ENCODE data around the gene ME3.
"Not testable (repeated sequence)": the region's sequence is repeated elsewhere in the genome, so short reads cannot be mapped to it uniquely, and the experiment has no call there.

ME3 gene

GRCh38 chr11:86453290-86454030, 219.0 kb downstream of the ME3 start:
- DNase-seq: no peak

DNA sequence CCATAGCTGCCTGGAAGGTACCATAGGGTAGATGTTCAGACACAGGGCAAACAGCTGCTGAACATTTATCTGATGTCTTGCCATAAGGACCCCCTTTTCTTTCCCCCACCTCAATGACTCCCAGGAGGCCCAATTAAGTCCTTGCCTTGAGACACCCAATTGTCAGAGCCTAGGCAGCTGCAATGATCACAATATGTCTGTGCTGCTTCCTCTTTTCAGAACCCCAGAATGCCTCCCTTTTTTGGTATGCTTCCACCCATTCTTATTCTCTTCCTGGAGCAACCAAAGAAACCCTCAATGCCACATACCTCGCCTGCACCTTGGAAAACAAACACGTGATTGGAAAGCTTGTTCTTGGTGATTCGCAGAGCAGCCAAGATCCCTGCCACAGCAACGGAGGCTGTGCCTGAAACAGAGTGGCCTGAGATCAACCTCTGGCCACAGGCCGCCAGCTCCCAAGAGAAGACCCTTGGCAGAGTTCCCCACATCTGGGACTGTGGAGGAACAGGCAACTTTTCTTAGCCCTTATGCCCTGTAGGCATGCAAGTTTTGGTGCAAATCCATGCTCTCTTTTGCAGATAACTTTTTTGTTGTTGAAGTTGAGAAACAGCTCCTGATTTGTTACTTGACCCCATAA, 222.3 kb downstream of the ME3 start:
- DNase-seq: no peak

GRCh38 chr11:86447763-86448480, 224.5 kb downstream of the ME3 start:
- DNase-seq: no peak

GRCh38 chr11:86446924-86447285, 225.5 kb downstream of the ME3 start:
- DNase-seq: no peak

- no peak for DNase-seq
Observed at GRCh38 chr11:86446163-86446923, 226.1 kb downstream of the ME3 start.

DNA sequence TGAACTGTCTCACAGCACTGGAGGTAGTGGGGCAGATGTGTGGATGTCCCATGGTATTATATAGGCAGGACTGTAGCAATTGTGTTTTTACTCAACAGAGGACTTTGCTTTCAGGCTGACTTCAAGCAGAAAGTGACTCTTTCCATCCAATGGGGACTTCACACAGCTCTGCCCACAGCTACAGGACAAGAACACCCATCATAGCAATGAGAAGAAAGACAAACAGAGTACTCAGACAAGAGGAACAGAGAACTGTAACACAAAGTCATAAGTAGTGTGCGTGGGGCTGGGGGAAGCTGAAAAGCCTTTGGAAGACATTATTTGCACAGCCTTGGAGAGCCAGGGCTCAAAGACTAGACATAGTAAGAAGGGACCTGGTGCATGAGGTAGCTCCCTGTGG, 227.4 kb downstream of the ME3 start:
- DNase-seq: no peak

GRCh38 chr11:86443415-86443814, 229.0 kb downstream of the ME3 start:
- no peak for DNase-seq

DNA sequence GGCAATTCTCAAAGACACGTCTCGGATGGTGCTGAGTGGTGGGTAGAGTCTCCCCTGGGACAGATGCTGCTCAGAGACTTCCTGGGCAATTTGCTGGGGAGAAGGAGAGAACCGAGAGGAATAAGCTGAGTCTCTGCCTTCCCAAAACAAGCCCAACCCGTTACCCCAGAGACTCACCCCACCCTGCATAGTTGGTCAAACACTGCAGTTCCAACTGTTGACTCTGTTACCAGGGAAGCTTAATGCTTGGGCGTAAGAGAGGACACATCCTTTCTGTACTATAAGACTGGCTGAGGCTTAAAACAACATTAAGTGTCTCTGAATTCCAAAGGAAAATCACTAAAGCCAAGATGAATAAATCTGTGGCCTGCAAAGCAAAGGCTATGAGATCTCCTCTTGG, 229.6 kb downstream of the ME3 start:
- DNase-seq: no peak

- no peak for DNase-seq
Observed at GRCh38 chr11:86442420-86442819, 230.0 kb downstream of the ME3 start.

DNA sequence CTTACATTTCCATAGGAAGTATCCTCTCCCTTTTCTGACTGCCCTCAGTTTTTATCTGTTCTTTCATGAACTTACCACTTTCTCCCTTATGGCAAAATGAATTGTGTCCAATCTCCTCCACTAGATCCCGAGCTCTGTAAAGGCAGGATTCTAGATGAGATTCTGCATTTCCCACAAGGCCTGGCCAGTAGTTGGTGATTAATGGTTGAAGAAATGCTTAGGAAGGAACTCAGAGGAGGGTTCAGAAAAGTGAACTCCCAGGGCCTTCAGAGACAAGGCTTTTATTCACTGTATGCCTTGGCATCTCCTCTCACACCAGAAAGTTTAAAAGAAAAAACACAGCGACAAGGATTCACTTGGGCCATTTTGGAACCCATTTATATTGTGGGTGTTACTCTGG, 231.6 kb downstream of the ME3 start:
- DNase-seq: no peak

GRCh38 chr11:86440305-86440716, 232.1 kb downstream of the ME3 start:
- DNase-seq: no peak

GRCh38 chr11:86438685-86439084, 233.7 kb downstream of the ME3 start:
- no peak for DNase-seq

DNA sequence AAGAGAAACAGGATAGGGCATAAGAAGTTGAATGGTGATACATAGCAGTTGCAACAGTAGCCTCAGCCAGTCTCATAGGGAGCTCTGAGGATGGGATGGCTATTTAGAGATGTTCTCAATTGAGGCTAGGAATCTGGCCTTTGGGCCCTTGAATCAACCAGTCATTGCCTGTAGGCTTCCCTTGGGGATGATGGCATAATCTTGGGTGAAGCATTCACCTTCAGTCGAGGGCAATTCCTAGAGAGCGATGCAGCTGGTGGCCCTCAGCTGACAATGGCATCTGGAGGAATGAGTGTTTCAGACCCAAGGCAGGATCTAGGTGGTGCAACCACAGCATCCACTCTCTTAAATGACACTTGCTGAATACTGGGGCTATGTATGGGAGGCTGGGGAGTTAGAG, 236.7 kb downstream of the ME3 start:
- no peak for DNase-seq

- DNase-seq: not testable (repeated sequence)
Observed at GRCh38 chr11:86433361-86434095, 238.9 kb downstream of the ME3 start.

DNA sequence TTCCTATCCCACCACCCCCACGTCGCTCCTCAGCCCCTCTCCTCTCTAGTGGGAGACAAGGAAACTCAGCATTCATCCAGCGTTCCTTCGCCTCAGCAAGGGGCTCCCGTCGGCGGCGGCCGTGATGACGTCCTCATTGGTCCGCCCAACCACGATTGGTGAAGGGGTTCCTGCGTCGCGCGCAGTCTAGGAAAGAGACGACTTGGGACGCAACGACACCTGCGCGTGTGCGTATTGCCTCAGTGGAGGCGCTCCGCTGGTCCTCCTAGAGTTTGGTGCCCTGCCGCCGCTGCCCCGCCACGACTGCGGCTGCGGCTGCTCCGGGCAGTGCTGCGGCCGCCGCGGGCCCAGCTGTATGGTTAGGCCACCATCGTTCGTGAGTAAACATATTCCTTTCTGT, 241.2 kb downstream of the ME3 start:
- no peak for DNase-seq

GRCh38 chr11:86427441-86427840, 245.0 kb downstream of the ME3 start:
- no peak for DNase-seq

- not testable (repeated sequence) for DNase-seq
Observed at GRCh38 chr11:86423488-86423887, 248.9 kb downstream of the ME3 start.

GRCh38 chr11:86422371-86422770, 250.0 kb downstream of the ME3 start:
- DNase-seq: no peak

DNA sequence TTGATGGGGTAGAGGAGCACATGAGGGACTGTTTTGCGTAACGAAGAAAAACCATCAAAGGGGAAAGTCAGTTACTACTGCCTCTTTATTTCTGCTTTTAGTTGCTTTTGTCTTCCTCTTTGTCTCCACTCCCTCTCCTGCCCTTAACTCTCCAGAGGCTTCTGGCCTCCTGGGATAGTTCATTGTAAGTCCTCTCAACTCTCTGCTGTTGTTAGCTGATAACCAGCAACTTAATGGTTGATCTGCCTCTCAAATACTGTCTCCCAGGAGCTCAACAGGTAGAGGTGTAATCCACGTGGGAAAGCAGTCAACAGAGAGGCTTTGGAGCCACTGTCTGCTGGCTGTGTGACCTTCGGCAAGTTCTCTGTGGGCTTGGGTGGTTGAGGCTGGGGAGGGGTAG, 250.5 kb downstream of the ME3 start:
- DNase-seq: no peak

DNA sequence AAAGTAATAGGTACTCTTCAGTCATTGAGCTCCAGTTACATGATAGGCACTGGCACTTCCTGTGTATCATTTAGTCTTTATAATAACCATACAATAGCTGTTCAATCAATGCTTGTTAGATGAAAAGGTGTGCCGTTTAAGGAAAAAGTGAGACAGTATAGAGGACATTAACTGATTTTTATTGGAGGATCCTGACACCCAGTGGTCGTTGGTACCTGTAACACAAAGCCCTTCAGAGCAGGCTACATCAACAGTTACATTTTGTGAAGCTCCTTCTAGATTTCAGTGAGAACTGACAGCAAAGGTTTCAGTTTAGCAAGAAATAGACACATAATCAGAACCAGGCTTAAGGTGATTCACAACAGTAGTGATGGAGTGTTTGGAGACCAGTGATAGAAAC, 253.5 kb downstream of the ME3 start:
- no peak for DNase-seq

DNA sequence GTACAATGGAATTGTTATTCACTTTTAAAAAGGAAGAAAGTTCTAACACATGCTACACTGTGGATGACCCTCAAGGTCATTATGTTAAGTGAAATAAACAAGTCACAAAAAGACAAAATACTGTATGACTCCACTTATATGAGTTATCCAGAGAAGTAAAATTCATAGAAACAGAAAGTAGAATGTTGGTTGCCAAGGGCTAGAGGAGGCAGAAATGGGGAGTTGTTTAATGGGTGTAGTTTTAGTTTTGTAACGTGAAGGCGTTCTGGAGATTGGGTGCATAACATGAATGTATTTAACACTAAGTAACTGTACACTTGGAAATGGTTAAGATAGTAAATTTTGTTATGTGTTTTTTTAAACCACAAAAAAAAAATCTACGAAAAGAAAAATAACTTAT, 253.9 kb downstream of the ME3 start:
- no peak for DNase-seq

GRCh38 chr11:86418106-86418505, 254.3 kb downstream of the ME3 start:
- DNase-seq: no peak

DNA sequence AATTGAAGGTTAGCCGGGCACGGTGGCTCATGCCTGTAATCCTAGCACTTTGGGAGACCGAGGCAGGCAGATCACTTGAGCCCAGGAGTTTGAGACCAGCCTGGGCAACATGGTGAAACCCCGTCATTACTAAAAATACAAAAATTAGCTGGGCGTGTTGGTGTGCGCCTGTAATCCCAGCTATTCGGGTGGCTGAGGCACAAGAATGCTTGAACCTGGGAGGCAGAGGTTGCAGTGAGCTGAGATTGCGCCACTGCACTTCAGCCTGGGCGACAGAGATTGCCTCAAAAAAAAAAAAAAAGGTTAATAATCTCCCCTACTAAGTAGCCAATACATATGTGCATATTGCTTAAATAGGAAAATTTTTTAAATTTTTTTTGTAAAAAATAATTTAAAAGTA, 255.5 kb downstream of the ME3 start:
- DNase-seq: not testable (repeated sequence)

All from DMS79 (cell line).